ENCODE measurements around the gene SLC41A3. TPM values are rescaled to one million over a fixed set of nuclear protein-coding genes. Genes with fewer than 3 reads are reported as not detected.

SLC41A3 gene
- total RNA-seq, 4 donors from 2014 or later = 22.7 to 41.5 (median 29.1) TPM

- TF ChIP-seq POLR2AphosphoS5 (IDR thresholded peaks at IDR 0.05) (no peak), POLR2A (IDR thresholded peaks at IDR 0.05) (no peak), CTCF (IDR thresholded peaks at IDR 0.05) (no peak), EP300 (IDR thresholded peaks at IDR 0.05; ENCODE audit: low read depth) (no peak)
- Histone ChIP-seq H3K27ac (no peak overlapping the region), H3K27me3 (no peaks in the 10 kb centered on the region), H3K36me3 (no peaks in the 10 kb centered on the region), H3K4me3 (no peak overlapping the region), H3K9me3 (peaks cover 7 to 9% of the 10 kb centered on the region in 2 donors), H3K4me1 (no peaks in the 10 kb centered on the region)
- in situ Hi-C loops (cut with MboI; ENCODE audit: low pct_ligation_motif_present in 1 of 4, low pct_unique_long_range_greater_than_20kb in 1 of 4, low sequenced_read_pairs in 3 of 4) (no loop called here), intact Hi-C loops (cut with DNase I; ENCODE audit: low total_unique reads) (no loop called here)
- 95% methylated on average over 6 of the region's 6 CpGs; no CpG with 5 or more reads in 1 of the 2 donors for WGBS, 2 donors (ENCODE audit: low coverage in 1 of 2)
- DNase-seq = no peak
These were observed 57.2 kb downstream of the SLC41A3 start for GRCh38 chr3:126026761-126027160.

- intact Hi-C loops (cut with DNase I; ENCODE audit: low total_unique reads) (no loop called here), in situ Hi-C loops (cut with MboI; ENCODE audit: low pct_ligation_motif_present in 1 of 4, low pct_unique_long_range_greater_than_20kb in 1 of 4, low sequenced_read_pairs in 3 of 4) (no loop called here)
- peaks cover 7 to 9% of the 10 kb centered on the region in 2 donors for H3K9me3 ChIP-seq
- no peaks in the 10 kb centered on the region for H3K27me3 ChIP-seq
- WGBS, 2 donors (ENCODE audit: low coverage in 1 of 2) = 80 to 100% methylated on average over 1 to 11 of the region's 11 CpGs
- H3K4me3 ChIP-seq = no peak overlapping the region
- H3K27ac ChIP-seq = no peak overlapping the region
- no peaks in the 10 kb centered on the region for H3K36me3 ChIP-seq
- no peaks in the 10 kb centered on the region for H3K4me1 ChIP-seq
- DNase-seq = no peak
- no peak for TF ChIP-seq POLR2AphosphoS5 (IDR thresholded peaks at IDR 0.05)
- no peak for TF ChIP-seq EP300 (IDR thresholded peaks at IDR 0.05; ENCODE audit: low read depth)
- TF ChIP-seq CTCF (IDR thresholded peaks at IDR 0.05) = no peak
- TF ChIP-seq POLR2A (IDR thresholded peaks at IDR 0.05) = no peak
These were observed 57.6 kb downstream of the SLC41A3 start for GRCh38 chr3:126026277-126026751.

- Histone ChIP-seq H3K36me3 (no peaks in the 10 kb centered on the region), H3K27me3 (no peaks in the 10 kb centered on the region), H3K9me3 (peaks cover 7 to 9% of the 10 kb centered on the region in 2 donors), H3K4me3 (no peak overlapping the region), H3K27ac (no peak overlapping the region), H3K4me1 (no peaks in the 10 kb centered on the region)
- intact Hi-C loops (cut with DNase I; ENCODE audit: low total_unique reads) = no loop called here
- DNase-seq = no peak
- WGBS, 2 donors (ENCODE audit: low coverage in 1 of 2) = 81% methylated on average over 4 of the region's 4 CpGs; no CpG with 5 or more reads in 1 of the 2 donors
- TF ChIP-seq EP300 (IDR thresholded peaks at IDR 0.05; ENCODE audit: low read depth) (no peak), POLR2AphosphoS5 (IDR thresholded peaks at IDR 0.05) (no peak)
- in situ Hi-C loops (cut with MboI; ENCODE audit: low pct_ligation_motif_present in 1 of 4, low pct_unique_long_range_greater_than_20kb in 1 of 4, low sequenced_read_pairs in 3 of 4) = no loop called here
These were observed 58.1 kb downstream of the SLC41A3 start for GRCh38 chr3:126025862-126026261.

- WGBS, 2 donors (ENCODE audit: low coverage in 1 of 2) = 91 to 92% methylated on average over 6 to 14 of the region's 14 CpGs
- DNase-seq = no peak
- intact Hi-C loops (cut with DNase I; ENCODE audit: low total_unique reads) (no loop called here), in situ Hi-C loops (cut with MboI; ENCODE audit: low pct_ligation_motif_present in 1 of 4, low pct_unique_long_range_greater_than_20kb in 1 of 4, low sequenced_read_pairs in 3 of 4) (no loop called here)
- no peak overlapping the region for H3K27ac ChIP-seq
- H3K4me3 ChIP-seq = no peak overlapping the region
- H3K27me3 ChIP-seq = no peaks in the 10 kb centered on the region
- no peaks in the 10 kb centered on the region for H3K4me1 ChIP-seq
- no peaks in the 10 kb centered on the region for H3K36me3 ChIP-seq
- H3K9me3 ChIP-seq = peaks cover 7 to 9% of the 10 kb centered on the region in 2 donors
- TF ChIP-seq POLR2A (IDR thresholded peaks at IDR 0.05) = no peak
- TF ChIP-seq CTCF (IDR thresholded peaks at IDR 0.05) = no peak
- TF ChIP-seq POLR2AphosphoS5 (IDR thresholded peaks at IDR 0.05) = no peak
- TF ChIP-seq EP300 (IDR thresholded peaks at IDR 0.05; ENCODE audit: low read depth) = no peak
These were observed 58.7 kb downstream of the SLC41A3 start for GRCh38 chr3:126025116-126025729.

Data from transverse colon (tissue), 4 donors.